ENCODE data around the gene OSBP2. TPM values are rescaled to one million over a fixed set of nuclear protein-coding genes. Genes with fewer than 3 reads are reported as not detected.

OSBP2 gene
- total and polyA plus RNA-seq, 10 of the 15 experiments (the other 5 are each of a cell fraction or from before 2014, with no cell fraction given), result 0.11 to 7.7 (median 3.6) TPM

DNA sequence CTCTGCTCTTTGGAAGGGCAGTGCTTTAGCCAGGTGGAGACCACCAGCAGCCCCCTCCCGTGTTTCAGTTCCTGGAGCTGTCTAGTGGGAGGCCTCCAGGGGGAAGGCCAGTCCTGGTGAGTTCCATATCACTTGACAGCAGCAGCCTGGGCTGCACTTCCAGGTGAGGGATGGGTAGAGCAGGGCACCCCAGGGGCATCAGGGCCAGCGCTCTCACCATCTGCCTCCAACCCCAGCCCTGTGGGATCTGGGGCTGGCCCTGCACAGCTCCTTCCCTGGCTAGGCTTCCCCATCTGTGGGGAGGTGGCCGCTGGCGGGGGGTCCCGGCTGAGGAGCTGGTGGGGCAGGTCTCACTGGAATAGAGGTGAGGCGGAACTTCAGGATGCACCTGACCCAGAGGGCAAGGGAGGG, 213.4 kb downstream of the OSBP2 start (continued):
- TF ChIP-seq ZNF687 (IDR thresholded peaks at IDR 0.05) (no peak), ZSCAN29 (IDR thresholded peaks at IDR 0.05) (no peak), SRF (IDR thresholded peaks at IDR 0.05; ENCODE audit: low read depth in 2 of 2, low read length in 2 of 2) (no peak), ATF7 (IDR thresholded peaks at IDR 0.05; ENCODE audit: low read depth) (no peak), IKZF1 (conservative IDR thresholded peaks at IDR 0.05) (no peak)

DNA sequence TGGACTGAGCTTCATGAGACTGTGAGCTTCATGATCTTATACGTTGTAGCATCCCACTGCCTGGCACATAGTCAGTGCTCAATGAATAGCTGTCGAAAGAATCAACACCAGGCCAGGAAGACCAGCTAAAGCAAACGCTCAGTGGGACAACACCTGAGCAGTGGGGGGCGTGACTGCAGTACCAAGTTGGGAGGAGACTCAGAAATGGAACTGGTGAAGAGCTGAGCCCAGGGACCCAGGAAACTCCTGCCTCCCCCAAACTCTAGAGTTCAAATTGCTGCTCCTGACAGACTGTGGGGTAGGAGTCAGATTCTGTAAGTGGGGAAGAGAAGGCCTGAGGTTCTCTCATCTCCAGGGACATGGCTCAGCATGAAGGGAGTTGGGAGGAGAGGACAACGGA, 214.6 kb downstream of the OSBP2 start:
- H3K4me3 ChIP-seq, result no peak overlapping the region
- RAD21 ChIA-PET (ENCODE audit: unreplicated experiment), result interaction anchor here (1.2 kb wide), 1 partner anchor 11 kb away, joined by 4 read pairs; no protein-coding TSS in a partner anchor
- H3K9ac ChIP-seq (ENCODE audit: control insufficient read depth, insufficient read depth, low read length), result no peak overlapping the region
- H3K9me3 ChIP-seq (replicated peaks; ENCODE audit: control insufficient read depth, insufficient read depth, low read length), result no peaks in the 10 kb centered on the region
- no TSS peak for BruUV-seq (replicated peaks)
- in situ Hi-C loops (cut with MboI), result loop anchor here (25.0 kb wide), 2 partner anchors 147 to 272 kb away; partner anchors contain the start of gene SLC35E4
- POLR2A ChIA-PET, result interaction anchor here (0.5 kb wide), 1 partner anchor 1935 kb away, joined by 3 read pairs; no protein-coding TSS in a partner anchor
- ATAC-seq (no peak), DNase-seq (ENCODE audit: low read depth, low spot score) (no peak), FAIRE-seq (no peak)
- H3K4me1 ChIP-seq (ENCODE audit: control insufficient read depth, insufficient read depth, low read length), result no peaks in the 10 kb centered on the region
- H3K36me3 ChIP-seq (ENCODE audit: control insufficient read depth in 2 of 2, insufficient read depth in 2 of 2, low read length in 1 of 2), result peaks cover 0 to 3% of the 10 kb centered on the region in 2 experiments; a peak in 2 of 4 replicates
- no peak overlapping the region for H2AFZ ChIP-seq (ENCODE audit: control insufficient read depth, low read depth, low read length)
- no peaks in the 10 kb centered on the region for H3K79me2 ChIP-seq (ENCODE audit: control insufficient read depth, insufficient read depth, low read length)
- intact Hi-C loops (cut with micrococcal nuclease; ENCODE audit: unreplicated experiment), result no loop called here
- SMC1A ChIA-PET (ENCODE audit: uncharacterized antibody, unreplicated experiment), result interaction anchor here (0.5 to 2.1 kb wide), 4 partner anchors 8 to 416 kb away, joined by 3 to 7 read pairs (median 4); no protein-coding TSS in a partner anchor
- CTCF ChIA-PET, result interaction anchor here (0.6 to 5.9 kb wide), 6 partner anchors 13 to 465 kb away, joined by 3 to 45 read pairs (median 4); no protein-coding TSS in a partner anchor
- WGBS (ENCODE audit: insufficient coverage, insufficient replicate concordance, low lambda C conversion rate, missing lambda C conversion rate), result 25% methylated on average over 5 of the region's 5 CpGs
- H3K27me3 ChIP-seq (replicated peaks in 1 of 2; ENCODE audit: control insufficient read depth in 2 of 2, insufficient read depth in 2 of 2, low read length in 1 of 2), result no peaks in the 10 kb centered on the region
- no peak overlapping the region for H3K4me2 ChIP-seq (ENCODE audit: control insufficient read depth, insufficient read depth)
- no peak overlapping the region for H3K27ac ChIP-seq (ENCODE audit: control insufficient read depth, insufficient read depth)
- H4K20me1 ChIP-seq (ENCODE audit: control insufficient read depth, insufficient read depth), result no peaks in the 10 kb centered on the region
- TF ChIP-seq MEF2A (IDR thresholded peaks at IDR 0.05; ENCODE audit: insufficient read depth, low read depth, low read length) (no peak), USF1 (IDR thresholded peaks at IDR 0.05; ENCODE audit: borderline replicate concordance, extremely low read length, insufficient read depth, low read depth, low read length) (no peak), TCF3 (IDR thresholded peaks at IDR 0.05; ENCODE audit: borderline replicate concordance, insufficient read depth, low read depth, low read length) (no peak), ZSCAN29 (IDR thresholded peaks at IDR 0.05) (no peak)
- TF ChIP-seq, protein P1, sequence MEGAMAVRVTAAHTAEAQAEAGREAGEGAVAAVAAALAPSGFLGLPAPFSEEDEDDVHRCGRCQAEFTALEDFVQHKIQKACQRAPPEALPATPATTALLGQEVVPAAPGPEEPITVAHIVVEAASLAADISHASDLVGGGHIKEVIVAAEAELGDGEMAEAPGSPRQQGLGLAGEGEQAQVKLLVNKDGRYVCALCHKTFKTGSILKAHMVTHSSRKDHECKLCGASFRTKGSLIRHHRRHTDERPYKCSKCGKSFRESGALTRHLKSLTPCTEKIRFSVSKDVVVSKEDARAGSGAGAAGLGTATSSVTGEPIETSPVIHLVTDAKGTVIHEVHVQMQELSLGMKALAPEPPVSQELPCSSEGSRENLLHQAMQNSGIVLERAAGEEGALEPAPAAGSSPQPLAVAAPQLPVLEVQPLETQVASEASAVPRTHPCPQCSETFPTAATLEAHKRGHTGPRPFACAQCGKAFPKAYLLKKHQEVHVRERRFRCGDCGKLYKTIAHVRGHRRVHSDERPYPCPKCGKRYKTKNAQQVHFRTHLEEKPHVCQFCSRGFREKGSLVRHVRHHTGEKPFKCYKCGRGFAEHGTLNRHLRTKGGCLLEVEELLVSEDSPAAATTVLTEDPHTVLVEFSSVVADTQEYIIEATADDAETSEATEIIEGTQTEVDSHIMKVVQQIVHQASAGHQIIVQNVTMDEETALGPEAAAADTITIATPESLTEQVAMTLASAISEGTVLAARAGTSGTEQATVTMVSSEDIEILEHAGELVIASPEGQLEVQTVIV (IDR thresholded peaks at IDR 0.05; ENCODE audit: borderline replicate concordance, partially characterized antibody), result no peak
